Fibroblast of lung (primary cell): ENCODE data around the gene NAXE.

Experiments
- EZH2 ChIP-seq: IDR thresholded peaks from 2 replicates; pipeline ENCODE4 v1.5.1; 2012; ENCODE audit warnings: low read length, control low read depth, mild to moderate bottlenecking; ENCODE audit errors: missing control alignments
- TF ChIP-seq, protein P1 (sequence below), 2 donors: IDR thresholded peaks in 1 of 2; conservative IDR thresholded peaks in 1 of 2; 1 replicate in 1 of 2; 2 replicates in 1 of 2; pipeline ENCODE4 v1.5.1; 2011 to 2012; ENCODE audit warnings: low read length in 2 of 2, control low read depth in 1 of 2, inconsistent platforms in 1 of 2, low read depth in 1 of 2, mild to moderate bottlenecking in 1 of 2

DNA sequence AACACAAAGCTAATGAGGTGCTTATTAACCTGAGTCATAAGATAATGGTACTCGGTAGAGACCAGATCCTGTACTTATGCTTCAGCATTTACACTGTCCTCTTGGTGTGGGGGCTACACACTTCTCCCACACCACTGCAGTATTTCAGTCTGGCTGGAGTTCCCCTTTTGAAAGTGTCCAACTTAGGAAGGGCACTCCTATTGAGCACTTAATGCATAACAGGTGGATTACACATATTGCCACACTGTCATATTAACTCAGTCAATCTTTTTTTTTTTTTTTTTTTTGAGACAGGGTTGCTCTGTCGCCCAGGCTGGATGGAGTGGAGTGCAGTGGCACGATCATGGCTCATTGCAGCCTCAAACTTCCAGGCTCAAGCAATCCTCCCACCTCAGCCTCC is 8.2 kb downstream of the NAXE start:
- TF ChIP-seq, protein P1, sequence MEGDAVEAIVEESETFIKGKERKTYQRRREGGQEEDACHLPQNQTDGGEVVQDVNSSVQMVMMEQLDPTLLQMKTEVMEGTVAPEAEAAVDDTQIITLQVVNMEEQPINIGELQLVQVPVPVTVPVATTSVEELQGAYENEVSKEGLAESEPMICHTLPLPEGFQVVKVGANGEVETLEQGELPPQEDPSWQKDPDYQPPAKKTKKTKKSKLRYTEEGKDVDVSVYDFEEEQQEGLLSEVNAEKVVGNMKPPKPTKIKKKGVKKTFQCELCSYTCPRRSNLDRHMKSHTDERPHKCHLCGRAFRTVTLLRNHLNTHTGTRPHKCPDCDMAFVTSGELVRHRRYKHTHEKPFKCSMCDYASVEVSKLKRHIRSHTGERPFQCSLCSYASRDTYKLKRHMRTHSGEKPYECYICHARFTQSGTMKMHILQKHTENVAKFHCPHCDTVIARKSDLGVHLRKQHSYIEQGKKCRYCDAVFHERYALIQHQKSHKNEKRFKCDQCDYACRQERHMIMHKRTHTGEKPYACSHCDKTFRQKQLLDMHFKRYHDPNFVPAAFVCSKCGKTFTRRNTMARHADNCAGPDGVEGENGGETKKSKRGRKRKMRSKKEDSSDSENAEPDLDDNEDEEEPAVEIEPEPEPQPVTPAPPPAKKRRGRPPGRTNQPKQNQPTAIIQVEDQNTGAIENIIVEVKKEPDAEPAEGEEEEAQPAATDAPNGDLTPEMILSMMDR (conservative IDR thresholded peaks at IDR 0.05 in 1 of 2, IDR thresholded peaks at IDR 0.05 in 1 of 2; ENCODE audit: low read depth in 1 of 2, low read length in 2 of 2), result no peak
- no peak for TF ChIP-seq EZH2
